Endothelial cell of umbilical vein (primary cell): ENCODE data around the gene CCDC85B.

Source experiments
- CTCF ChIP-seq, 2 donors: IDR thresholded peaks; 1 replicate in 1 of 2; 2 replicates in 1 of 2; pipeline ENCODE4 v1.5.1; 2011; ENCODE audit warnings: low read length in 2 of 2, mild to moderate bottlenecking in 2 of 2, moderate library complexity in 2 of 2, control low read depth in 1 of 2, inconsistent platforms in 1 of 2, low read depth in 1 of 2; ENCODE audit not compliant: insufficient read depth in 1 of 2; ENCODE audit errors: extremely low read depth in 1 of 2
- EZH2 ChIP-seq: IDR thresholded peaks from 2 replicates; pipeline ENCODE4 v1.6.1; 2012; ENCODE audit warnings: borderline replicate concordance, low read depth, mild to moderate bottlenecking, moderate library complexity, low read length, inconsistent platforms; ENCODE audit not compliant: severe bottlenecking
- JUN ChIP-seq: IDR thresholded peaks from 2 replicates; pipeline ENCODE4 v1.6.1; 2011; ENCODE audit warnings: borderline replicate concordance, low read depth; ENCODE audit not compliant: insufficient read length, insufficient read depth
- MAX ChIP-seq: IDR thresholded peaks from 2 replicates; pipeline ENCODE4 v1.6.1; 2011; ENCODE audit not compliant: insufficient read depth, insufficient read length
- POLR2A ChIP-seq: IDR thresholded peaks from 2 replicates; pipeline ENCODE4 v1.6.1; 2012; ENCODE audit warnings: low read depth, mild to moderate bottlenecking, control low read depth, low read length
- POLR2AphosphoS5 ChIP-seq: IDR thresholded peaks from 2 replicates; pipeline ENCODE4 v1.6.1; 2012; ENCODE audit warnings: low read depth, mild to moderate bottlenecking, control low read depth, low read length, moderate library complexity; ENCODE audit not compliant: insufficient read depth

DNA sequence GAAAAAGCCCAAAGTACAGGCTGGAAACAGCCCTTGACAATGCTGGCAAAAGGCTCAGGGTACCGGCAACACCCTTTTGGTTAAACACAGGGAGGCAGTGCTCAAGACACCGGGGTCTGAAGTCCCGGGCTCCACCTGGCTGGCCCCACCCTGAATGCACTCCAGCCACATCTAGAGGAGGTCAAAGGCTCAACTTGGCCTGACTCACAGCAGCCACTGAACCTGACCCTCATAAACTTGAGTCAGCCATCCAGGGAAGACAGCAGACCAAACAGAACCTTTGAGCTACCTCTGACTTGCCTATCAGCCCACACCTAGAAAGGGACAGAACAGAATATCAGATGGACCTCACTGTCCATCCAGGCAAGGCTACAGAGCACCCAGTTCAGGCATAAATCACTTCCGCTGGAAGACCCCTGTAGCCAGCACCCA, 36.3 kb upstream of the CCDC85B start:
- TF ChIP-seq CTCF (IDR thresholded peaks at IDR 0.05; ENCODE audit: extremely low read depth in 1 of 2, insufficient read depth in 1 of 2, low read depth in 1 of 2, low read length in 2 of 2) = no peak
- TF ChIP-seq EZH2 = no peak
- TF ChIP-seq POLR2A = no peak
- no peak for TF ChIP-seq JUN
- TF ChIP-seq POLR2AphosphoS5 = no peak
- no peak for TF ChIP-seq MAX
